CD4-positive, alpha-beta memory T cell (primary cell): ENCODE data around the gene GPBP1. TPM values are rescaled to one million over a fixed set of nuclear protein-coding genes. Genes with fewer than 3 reads are reported as not detected.
A peak's percentile ranks its signal among the peaks of the same experiment; 100 is the strongest.
"Not testable (repeated sequence)": the region's sequence is repeated elsewhere in the genome, so short reads cannot be mapped to it uniquely, and the experiment has no call there.

Experiments used
- CTCF ChIA-PET: fragments of 350-600 bp; sonication (Branson Sonifier 250); formaldehyde crosslinking; loops from one replicate; lab custom pipeline; 2021; ENCODE audit warnings: inconsistent platforms; ENCODE audit not compliant: partially characterized antibody; lab: Charles Lee
- POLR2A ChIA-PET: fragments of 350-600 bp; sonication (Branson Sonifier 250); formaldehyde crosslinking; loops from one replicate; lab custom pipeline; 2021; ENCODE audit not compliant: partially characterized antibody; lab: Charles Lee
- DNase-seq, 5 donors: peaks; one replicate each; pipeline versions ENCODE4 v3.0.0 to v3.0.0-alpha.2; 2020 to 2022; ENCODE audit warnings: mixed read lengths in 1 of 5
- H3K27ac ChIP-seq: one replicate; pipeline ENCODE4 v1.7.0; 2013; ENCODE audit warnings: low read depth, low read length
- H3K27me3 ChIP-seq: 2 replicates; pipeline ENCODE4 v1.7.0; 2013; ENCODE audit warnings: mild to moderate bottlenecking, low read length, moderate library complexity; ENCODE audit not compliant: insufficient read depth
- H3K36me3 ChIP-seq: 2 replicates; pipeline ENCODE4 v1.7.0; 2013; ENCODE audit warnings: mild to moderate bottlenecking, low read length, moderate library complexity; ENCODE audit not compliant: insufficient read depth
- H3K4me1 ChIP-seq: 2 replicates; pipeline ENCODE4 v1.7.0; 2013; ENCODE audit warnings: mild to moderate bottlenecking, low read length, moderate library complexity; ENCODE audit not compliant: insufficient read depth
- H3K4me3 ChIP-seq, 2 donors: one replicate each; pipeline ENCODE4 v1.7.0; 2013; ENCODE audit warnings: low read length in 2 of 2, mild to moderate bottlenecking in 1 of 2
- H3K9me3 ChIP-seq, 2 donors: one replicate each; pipeline ENCODE4 v1.7.0; 2013; ENCODE audit warnings: low read length in 2 of 2, control low read depth in 1 of 2; ENCODE audit not compliant: control insufficient read depth in 1 of 2
- H3K27ac Mint-ChIP-seq, 7 donors: one replicate each; pipeline ENCODE4 v1.8.0; 2020 to 2021; ENCODE audit warnings: mixed read lengths in 7 of 7, mild to moderate bottlenecking in 6 of 7, inconsistent platforms in 3 of 7, moderate library complexity in 3 of 7
- H3K27me3 Mint-ChIP-seq, 2 donors: one replicate each; pipeline ENCODE4 v1.8.0; 2020 to 2021; ENCODE audit warnings: mixed read lengths in 2 of 2
- H3K36me3 Mint-ChIP-seq, 2 donors: one replicate each; pipeline ENCODE4 v1.8.0; 2020 to 2021; ENCODE audit warnings: mixed read lengths in 2 of 2, inconsistent platforms in 1 of 2, mild to moderate bottlenecking in 1 of 2
- H3K4me1 Mint-ChIP-seq, 4 donors: one replicate each; pipeline ENCODE4 v1.8.0; 2020 to 2021; ENCODE audit warnings: mixed read lengths in 4 of 4, mild to moderate bottlenecking in 1 of 4
- H3K4me3 Mint-ChIP-seq, 8 donors: one replicate each; pipeline ENCODE4 v1.8.0; 2020 to 2021; ENCODE audit warnings: mixed read lengths in 8 of 8, mild to moderate bottlenecking in 7 of 8, moderate library complexity in 6 of 8, inconsistent platforms in 3 of 8
- H3K9me3 Mint-ChIP-seq, 8 donors: one replicate each; pipeline ENCODE4 v1.8.0; 2020 to 2021; ENCODE audit warnings: mixed read lengths in 8 of 8, mild to moderate bottlenecking in 5 of 8, inconsistent platforms in 3 of 8, moderate library complexity in 1 of 8
- intact Hi-C: fragments of 100-400 bp; cut with micrococcal nuclease; formaldehyde crosslinking; loops from one replicate; pipeline ENCODE4 v1.15.1; 2023
- polyA plus RNA-seq, 2 donors: library from polyadenylated mRNA; unstranded; fragments of 300-500 nt; fragmentation: Illumina TruSeq; gene quantifications; one replicate each; pipeline ENCODE4 v1.2.3, GENCODE V29; 2021
- total RNA-seq, 2 experiments: library from RNA; stranded (reverse); gene quantifications; one replicate each; pipeline ENCODE4 v1.2.3, GENCODE V29; 2021

Gene GPBP1
- total and polyA plus RNA-seq, 4 experiments from 2014 or later = 92.1 to 137 (median 120) TPM

- Histone ChIP-seq H3K9me3 (no peaks in the 10 kb centered on the region), H3K4me3 (peak overlapping the region; percentile 70 to 87), H3K27me3 (no peaks in the 10 kb centered on the region), H3K27ac (peak overlapping the region; percentile 99), H3K4me1 (peaks cover 66% of the 10 kb centered on the region), H3K36me3 (no peaks in the 10 kb centered on the region)
- DNase-seq = peak in 4 of 5 donors; percentile 35 to 49 (median 42)
- Mint-ChIP-seq H3K36me3 (peaks cover 27 to 68% of the 10 kb centered on the region in 2 donors), H3K9me3 (peaks cover 0 to 2% (median 0%) of the 10 kb centered on the region in 8 donors), H3K27me3 (no peaks in the 10 kb centered on the region), H3K27ac (peak overlapping the region; percentile 98 to 100 (median 99)), H3K4me3 (peak overlapping the region; percentile 96 to 99 (median 98)), H3K4me1 (peaks cover 40 to 82% (median 50%) of the 10 kb centered on the region in 4 donors)
- ChIA-PET CTCF (interaction anchor here (0.9 to 3.2 kb wide), 5 partner anchors 15 to 276 kb away, joined by 3 to 11 read pairs (median 5); no protein-coding TSS in a partner anchor), POLR2A (interaction anchor here (1.0 to 2.4 kb wide), 4 partner anchors 9 to 33 kb away, joined by 3 to 7 read pairs (median 5); no protein-coding TSS in a partner anchor)
- intact Hi-C loops = no loop called here
Observed at GRCh38 chr5:57176350-57176857, 2.5 kb downstream of the GPBP1 start.

- Mint-ChIP-seq H3K4me1 (peaks cover 37 to 79% (median 48%) of the 10 kb centered on the region in 4 donors), H3K27ac (peak overlapping the region; percentile 78 to 99 (median 92)), H3K27me3 (no peaks in the 10 kb centered on the region), H3K4me3 (peak overlapping the region; percentile 88 to 99 (median 97)), H3K36me3 (peaks cover 27 to 63% of the 10 kb centered on the region in 2 donors), H3K9me3 (peaks cover 0 to 2% (median 0%) of the 10 kb centered on the region in 8 donors)
- Histone ChIP-seq H3K27me3 (no peaks in the 10 kb centered on the region), H3K36me3 (no peaks in the 10 kb centered on the region), H3K4me1 (peaks cover 67% of the 10 kb centered on the region), H3K4me3 (peak overlapping the region; percentile 70 to 87), H3K9me3 (no peaks in the 10 kb centered on the region), H3K27ac (peak overlapping the region; percentile 99)
- intact Hi-C loops = no loop called here
- CTCF ChIA-PET = interaction anchor here (0.7 to 3.2 kb wide), 3 partner anchors 32 to 63 kb away, joined by 3 to 11 read pairs (median 3); no protein-coding TSS in a partner anchor
- DNase-seq = no peak
- POLR2A ChIA-PET = interaction anchor here (1.0 to 2.4 kb wide), 2 partner anchors 10 to 32 kb away, joined by 3 to 7 read pairs; no protein-coding TSS in a partner anchor
Observed at GRCh38 chr5:57177479-57178156, 3.8 kb downstream of the GPBP1 start.

GRCh38 chr5:57178238-57178637 is 4.4 kb downstream of the GPBP1 start:
- H3K9me3 Mint-ChIP-seq, H3K36me3 ChIP-seq, H3K27me3 ChIP-seq, H3K27me3 Mint-ChIP-seq, DNase-seq, intact Hi-C loops, CTCF ChIA-PET, POLR2A ChIA-PET, H3K9me3 ChIP-seq: not testable (repeated sequence)
- Histone ChIP-seq H3K4me1 (peaks cover 70% of the 10 kb centered on the region), H3K27ac (peak overlapping the region; percentile 99), H3K4me3 (peak overlapping the region; percentile 24 to 70)
- H3K4me3 Mint-ChIP-seq = peak overlapping the region; percentile 88 to 99 (median 97)
- peak overlapping the region; percentile 61 to 99 (median 92) for H3K27ac Mint-ChIP-seq
- peaks cover 27 to 57% of the 10 kb centered on the region in 2 donors for H3K36me3 Mint-ChIP-seq
- H3K4me1 Mint-ChIP-seq = peaks cover 37 to 73% (median 47%) of the 10 kb centered on the region in 4 donors

GRCh38 chr5:57179262-57180200 is 5.7 kb downstream of the GPBP1 start:
- POLR2A ChIA-PET = interaction anchor here (0.6 to 1.4 kb wide), 3 partner anchors 9 to 16 kb away, joined by 3 to 6 read pairs (median 3); no protein-coding TSS in a partner anchor

GRCh38 chr5:57181154-57181553 is 7.3 kb downstream of the GPBP1 start:
- H3K27ac Mint-ChIP-seq = peak overlapping the region; percentile 86 to 99 (median 88)
- intact Hi-C loops = no loop called here
- Histone ChIP-seq H3K4me1 (peaks cover 96% of the 10 kb centered on the region), H3K4me3 (no peak overlapping the region), H3K36me3 (peaks cover 3% of the 10 kb centered on the region), H3K27ac (no peak overlapping the region), H3K27me3 (no peaks in the 10 kb centered on the region), H3K9me3 (no peaks in the 10 kb centered on the region)
- peak overlapping the region; percentile 88 to 99 (median 97) for H3K4me3 Mint-ChIP-seq
- H3K9me3 Mint-ChIP-seq = no peaks in the 10 kb centered on the region
- ChIA-PET CTCF (interaction anchor here (2.5 kb wide), 1 partner anchor 43 kb away, joined by 7 read pairs; no protein-coding TSS in a partner anchor), POLR2A (interaction anchor here (2.1 kb wide), 1 partner anchor 8 kb away, joined by 7 read pairs; the partner anchor contains the start of gene GPBP1)
- peaks cover 41 to 59% of the 10 kb centered on the region in 2 donors for H3K36me3 Mint-ChIP-seq
- H3K4me1 Mint-ChIP-seq = peaks cover 49 to 82% (median 65%) of the 10 kb centered on the region in 4 donors
- peak; percentile 22 to 57 (median 32) for DNase-seq
- H3K27me3 Mint-ChIP-seq = no peaks in the 10 kb centered on the region

More at GRCh38 chr5:57179262-57180200, 5.7 kb downstream of the GPBP1 start:
- no peaks in the 10 kb centered on the region for H3K9me3 ChIP-seq
- H3K27me3 ChIP-seq = no peaks in the 10 kb centered on the region
- DNase-seq = no peak
- intact Hi-C loops = no loop called here
- peaks cover 83% of the 10 kb centered on the region for H3K4me1 ChIP-seq
- Mint-ChIP-seq H3K36me3 (peaks cover 34 to 60% of the 10 kb centered on the region in 2 donors), H3K9me3 (no peaks in the 10 kb centered on the region), H3K4me1 (peaks cover 42 to 75% (median 55%) of the 10 kb centered on the region in 4 donors), H3K27me3 (no peaks in the 10 kb centered on the region), H3K27ac (peak overlapping the region; percentile 85 to 99 (median 93)), H3K4me3 (peak overlapping the region; percentile 88 to 99 (median 97))
- H3K27ac ChIP-seq = peak overlapping the region; percentile 99
- peak overlapping the region; percentile 8 to 70 for H3K4me3 ChIP-seq
- CTCF ChIA-PET = interaction anchor here (0.8 to 2.5 kb wide), 3 partner anchors 12 to 41 kb away, joined by 4 to 7 read pairs (median 6); no protein-coding TSS in a partner anchor
- H3K36me3 ChIP-seq = peaks cover 3% of the 10 kb centered on the region

GRCh38 chr5:57184322-57184721 is 10.5 kb downstream of the GPBP1 start:
- Histone ChIP-seq H3K4me3 (no peak overlapping the region), H3K27ac (no peak overlapping the region), H3K4me1 (peaks cover 99% of the 10 kb centered on the region), H3K36me3 (peaks cover 3% of the 10 kb centered on the region), H3K9me3 (no peaks in the 10 kb centered on the region), H3K27me3 (no peaks in the 10 kb centered on the region)
- intact Hi-C loops = loop anchor here (1.0 kb wide), 1 partner anchor 9 kb away; no protein-coding TSS in a partner anchor
- Mint-ChIP-seq H3K4me3 (peak overlapping the region in 7 of 8 donors; percentile 25 to 79 (median 70)), H3K9me3 (no peaks in the 10 kb centered on the region), H3K27ac (peak overlapping the region in 3 of 7 donors; percentile 20 to 42 (median 22)), H3K36me3 (peaks cover 20 to 46% of the 10 kb centered on the region in 2 donors), H3K4me1 (peaks cover 56 to 90% (median 72%) of the 10 kb centered on the region in 4 donors), H3K27me3 (no peaks in the 10 kb centered on the region)
- ChIA-PET POLR2A (interaction anchor here (0.6 to 1.4 kb wide), 4 partner anchors 9 to 274 kb away, joined by 3 to 4 read pairs (median 4); no protein-coding TSS in a partner anchor), CTCF (interaction anchor here (1.2 kb wide), 1 partner anchor 46 kb away, joined by 3 read pairs; no protein-coding TSS in a partner anchor)
- DNase-seq = no peak
